IPS-NIHi11 (cell line): ENCODE results near the gene TSC22D3.
"Not testable (repeated sequence)": the region's sequence is repeated elsewhere in the genome, so short reads cannot be mapped to it uniquely, and the experiment has no call there.

Experiments
- DNase-seq: peaks from one replicate; pipeline ENCODE4 v3.0.0; 2012; ENCODE audit warnings: mixed read lengths, low spot score

TSC22D3 gene

GRCh38 chrX:107712231-107713202 is 63.1 kb downstream of the TSC22D3 start:
- no peak for DNase-seq

GRCh38 chrX:107711521-107712181 is 63.9 kb downstream of the TSC22D3 start:
- no peak for DNase-seq

- peak; percentile 12 for DNase-seq
Measured at GRCh38 chrX:107710617-107711391, 64.8 kb downstream of the TSC22D3 start.

GRCh38 chrX:107709266-107709806 is 66.3 kb downstream of the TSC22D3 start:
- no peak for DNase-seq

DNA sequence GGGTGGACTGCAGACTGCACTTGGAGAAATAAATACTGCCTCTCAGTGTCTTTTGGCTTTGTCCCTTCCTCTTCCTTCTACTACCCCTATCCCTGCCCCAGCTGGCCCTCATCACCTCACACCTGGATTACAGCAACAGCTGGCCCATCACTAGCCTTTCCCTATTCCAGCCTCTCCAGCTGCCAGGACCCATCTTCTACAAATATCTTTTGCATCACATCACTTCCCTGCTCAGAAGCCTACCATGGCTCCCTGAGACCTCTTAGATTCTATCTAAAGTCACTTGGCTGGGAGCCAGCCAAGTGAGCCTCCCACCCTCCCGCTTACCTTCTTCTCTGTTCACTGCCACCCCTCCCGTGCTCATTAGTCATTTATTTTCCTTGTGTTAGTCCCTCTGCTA is 66.8 kb downstream of the TSC22D3 start:
- no peak for DNase-seq

- no peak for DNase-seq
Measured at GRCh38 chrX:107707866-107708265, 67.7 kb downstream of the TSC22D3 start.

DNA sequence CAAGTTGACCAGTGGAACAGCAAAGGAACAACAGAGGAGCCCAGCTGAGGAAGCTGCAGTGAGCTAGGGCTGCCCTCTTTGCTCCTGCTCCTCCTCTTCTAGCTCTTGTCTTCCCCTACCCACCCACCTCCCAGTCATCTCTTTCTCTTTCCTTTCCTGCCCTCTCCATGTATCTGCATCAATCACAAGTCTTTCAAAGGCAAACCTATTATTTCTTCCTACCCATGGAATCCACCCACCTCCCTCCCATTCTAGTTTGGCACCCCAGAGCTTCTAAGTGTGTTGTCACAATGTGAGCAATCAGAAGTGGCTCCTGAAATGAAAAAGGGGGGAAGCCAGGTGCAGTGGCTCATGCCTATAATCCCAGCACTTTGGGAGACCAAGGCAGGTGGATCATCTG is 69.3 kb downstream of the TSC22D3 start:
- no peak for DNase-seq

GRCh38 chrX:107704587-107704986 is 71.0 kb downstream of the TSC22D3 start:
- DNase-seq: no peak

- DNase-seq: no peak
Measured at GRCh38 chrX:107704181-107704580, 71.4 kb downstream of the TSC22D3 start.

- DNase-seq: no peak
Measured at GRCh38 chrX:107701493-107702121, 74.0 kb downstream of the TSC22D3 start.

DNA sequence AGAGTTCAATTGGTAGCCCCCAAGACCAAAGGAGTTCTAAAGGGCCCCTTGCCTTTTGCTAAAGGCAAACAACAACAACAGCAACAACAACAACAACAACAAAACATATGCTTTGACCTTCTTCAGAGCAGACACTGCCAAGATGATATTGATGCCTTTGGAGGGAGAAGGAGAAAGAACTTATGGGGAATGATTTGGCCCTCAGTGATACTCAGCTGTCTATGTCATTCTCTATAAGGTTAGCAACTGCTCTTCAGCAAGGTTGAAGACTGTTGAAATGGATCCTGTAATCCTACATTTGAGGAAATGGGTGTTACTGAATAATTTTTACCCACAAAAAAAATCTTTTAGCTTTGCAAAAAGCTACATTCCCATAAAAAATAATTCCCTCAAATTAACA is 74.8 kb downstream of the TSC22D3 start:
- no peak for DNase-seq

DNA sequence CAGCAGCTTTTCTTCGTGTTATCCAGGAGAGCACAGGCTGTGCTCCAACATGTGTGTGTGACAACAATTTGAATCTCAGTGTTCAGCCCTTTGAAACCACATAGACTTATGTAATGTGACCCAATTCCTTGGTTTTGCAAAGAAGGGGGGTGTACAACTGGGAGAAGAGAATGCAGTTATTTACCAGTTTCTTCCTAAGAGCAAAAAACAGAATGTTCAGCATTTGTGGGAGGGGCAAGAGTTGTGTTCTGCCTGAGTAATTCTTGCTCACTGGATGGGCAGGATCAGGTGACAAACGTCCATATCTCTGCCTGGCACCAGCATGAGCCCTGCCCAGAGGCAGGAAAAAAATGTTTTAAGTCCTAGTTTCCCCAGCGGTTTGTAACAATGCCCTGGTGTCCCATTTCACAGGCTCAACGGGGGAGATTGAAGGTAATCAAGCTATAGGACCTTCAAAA is 75.2 kb downstream of the TSC22D3 start:
- peak; percentile 29 for DNase-seq

- DNase-seq: no peak
Measured at GRCh38 chrX:107699616-107700015, 76.0 kb downstream of the TSC22D3 start.

- DNase-seq: no peak
Measured at GRCh38 chrX:107691024-107691448, 84.6 kb downstream of the TSC22D3 start.

DNA sequence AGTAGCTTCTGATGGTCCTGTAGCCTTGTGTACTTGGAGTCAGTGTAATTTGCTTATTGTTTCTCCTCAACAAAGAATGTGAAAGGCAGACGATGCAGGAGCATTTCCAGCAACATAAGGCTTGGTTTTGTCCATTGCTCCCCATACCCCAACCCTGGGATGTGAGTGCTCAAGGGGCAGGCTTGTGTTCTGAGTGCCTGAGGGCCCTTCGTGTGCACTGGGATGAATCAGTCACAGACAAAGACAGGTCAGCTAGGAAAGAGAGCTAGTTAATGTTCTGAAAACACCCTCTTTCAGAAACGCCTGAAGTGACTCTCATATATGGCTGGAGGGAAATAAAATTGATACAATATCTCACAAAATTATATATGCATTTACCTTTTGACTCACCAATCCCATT is 88.1 kb downstream of the TSC22D3 start:
- no peak for DNase-seq

DNA sequence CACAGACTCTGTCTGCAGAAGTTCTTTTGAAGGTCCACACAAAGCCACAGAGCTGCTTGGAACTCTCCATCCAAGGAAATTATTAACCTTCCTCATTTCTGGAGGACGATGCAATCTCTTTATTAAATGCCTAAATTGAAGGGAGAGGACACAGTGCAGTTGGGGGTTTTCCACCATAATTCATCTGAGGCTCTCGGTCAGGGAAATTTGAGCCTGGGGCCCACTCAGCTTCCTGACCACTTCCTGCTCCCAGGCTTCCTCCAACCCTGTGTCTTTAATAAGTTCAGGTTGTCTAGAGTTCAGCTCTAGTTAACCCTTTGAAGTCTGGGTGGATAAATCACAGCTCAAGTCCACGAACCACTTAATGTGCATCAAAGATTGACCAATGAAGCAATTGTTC is 88.8 kb downstream of the TSC22D3 start:
- no peak for DNase-seq

GRCh38 chrX:107686026-107686425 is 89.6 kb downstream of the TSC22D3 start:
- DNase-seq: no peak

- DNase-seq: not testable (repeated sequence)
Measured at GRCh38 chrX:107685586-107685985, 90.0 kb downstream of the TSC22D3 start.

DNA sequence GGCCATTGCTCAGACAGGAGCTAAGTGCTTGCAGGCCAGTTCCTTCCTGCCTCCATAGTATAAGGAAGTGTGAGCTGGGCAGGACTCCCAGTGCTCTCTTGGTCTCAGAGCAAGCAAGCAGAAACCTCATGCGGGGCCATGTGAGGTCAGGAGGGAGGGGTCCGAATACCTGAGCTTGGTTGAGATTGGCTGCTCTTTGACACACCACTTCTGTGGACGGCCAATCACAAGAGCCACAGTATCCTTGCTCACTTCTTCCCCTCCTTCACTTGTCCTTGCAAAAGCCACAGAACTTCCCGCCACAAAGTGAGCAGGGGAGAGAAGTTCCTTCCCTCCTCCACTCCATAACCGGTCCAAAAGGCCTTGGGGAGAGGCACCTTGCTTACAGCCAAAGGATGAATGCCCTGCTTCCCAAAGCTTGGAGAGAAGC is 90.6 kb downstream of the TSC22D3 start:
- DNase-seq: peak; percentile 62

- DNase-seq: no peak
Measured at GRCh38 chrX:107683931-107684330, 91.7 kb downstream of the TSC22D3 start.

GRCh38 chrX:107683124-107683895 is 92.3 kb downstream of the TSC22D3 start:
- DNase-seq: no peak
